Measurements from ENCODE around the gene SEMA5A.

Gene SEMA5A

GRCh38 chr5:9105851-9106250 is 440.0 kb downstream of the SEMA5A start:
- DNase-seq, result no peak

GRCh38 chr5:9104571-9105339 is 441.1 kb downstream of the SEMA5A start:
- no peak for DNase-seq

- no peak for DNase-seq
These were observed 442.6 kb downstream of the SEMA5A start for GRCh38 chr5:9103290-9103689.

- DNase-seq, result no peak
These were observed 446.2 kb downstream of the SEMA5A start for GRCh38 chr5:9099689-9100088.

GRCh38 chr5:9098990-9099389 is 446.9 kb downstream of the SEMA5A start:
- no peak for DNase-seq

- no peak for DNase-seq
These were observed 451.3 kb downstream of the SEMA5A start for GRCh38 chr5:9094582-9094981.

GRCh38 chr5:9091896-9092662 is 453.8 kb downstream of the SEMA5A start:
- no peak for DNase-seq

GRCh38 chr5:9090381-9091026 is 455.4 kb downstream of the SEMA5A start:
- no peak for DNase-seq

- no peak for DNase-seq
These were observed 456.0 kb downstream of the SEMA5A start for GRCh38 chr5:9089893-9090292.

GRCh38 chr5:9082996-9083395 is 462.9 kb downstream of the SEMA5A start:
- no peak for DNase-seq

- DNase-seq, result no peak
These were observed 473.2 kb downstream of the SEMA5A start for GRCh38 chr5:9072701-9073100.

- no peak for DNase-seq
These were observed 474.4 kb downstream of the SEMA5A start for GRCh38 chr5:9071524-9071923.

GRCh38 chr5:9071074-9071473 is 474.8 kb downstream of the SEMA5A start:
- DNase-seq, result no peak

GRCh38 chr5:9069650-9070049 is 476.2 kb downstream of the SEMA5A start:
- no peak for DNase-seq

GRCh38 chr5:9067154-9067553 is 478.7 kb downstream of the SEMA5A start:
- no peak for DNase-seq

GRCh38 chr5:9066349-9066748 is 479.5 kb downstream of the SEMA5A start:
- DNase-seq, result no peak

GRCh38 chr5:9063615-9064245 is 482.1 kb downstream of the SEMA5A start:
- DNase-seq, result no peak

- no peak for DNase-seq
These were observed 483.0 kb downstream of the SEMA5A start for GRCh38 chr5:9062873-9063272.

GRCh38 chr5:9059920-9060691 is 485.8 kb downstream of the SEMA5A start:
- no peak for DNase-seq

GRCh38 chr5:9058666-9059065 is 487.2 kb downstream of the SEMA5A start:
- DNase-seq, result no peak

GRCh38 chr5:9058161-9058560 is 487.7 kb downstream of the SEMA5A start:
- DNase-seq, result no peak

- DNase-seq, result no peak
These were observed 488.4 kb downstream of the SEMA5A start for GRCh38 chr5:9057406-9058000.
